GM19240 (cell line): ENCODE measurements around the gene BAG3.
"Not testable (repeated sequence)": the region's sequence is repeated elsewhere in the genome, so short reads cannot be mapped to it uniquely, and the experiment has no call there.

ENCODE experiments used
- DNase-seq: peaks from one replicate; pipeline ENCODE4 v3.0.0; 2011; ENCODE audit warnings: low spot score; ENCODE audit not compliant: insufficient read length

BAG3 gene

GRCh38 chr10:119650692-119651513, at the start of gene BAG3:
TSS of gene BAG3 (plus strand) at chr10:119651380. CDS start at chr10:119651676, 296 bp downstream.
- peak; percentile 70 for DNase-seq

DNA sequence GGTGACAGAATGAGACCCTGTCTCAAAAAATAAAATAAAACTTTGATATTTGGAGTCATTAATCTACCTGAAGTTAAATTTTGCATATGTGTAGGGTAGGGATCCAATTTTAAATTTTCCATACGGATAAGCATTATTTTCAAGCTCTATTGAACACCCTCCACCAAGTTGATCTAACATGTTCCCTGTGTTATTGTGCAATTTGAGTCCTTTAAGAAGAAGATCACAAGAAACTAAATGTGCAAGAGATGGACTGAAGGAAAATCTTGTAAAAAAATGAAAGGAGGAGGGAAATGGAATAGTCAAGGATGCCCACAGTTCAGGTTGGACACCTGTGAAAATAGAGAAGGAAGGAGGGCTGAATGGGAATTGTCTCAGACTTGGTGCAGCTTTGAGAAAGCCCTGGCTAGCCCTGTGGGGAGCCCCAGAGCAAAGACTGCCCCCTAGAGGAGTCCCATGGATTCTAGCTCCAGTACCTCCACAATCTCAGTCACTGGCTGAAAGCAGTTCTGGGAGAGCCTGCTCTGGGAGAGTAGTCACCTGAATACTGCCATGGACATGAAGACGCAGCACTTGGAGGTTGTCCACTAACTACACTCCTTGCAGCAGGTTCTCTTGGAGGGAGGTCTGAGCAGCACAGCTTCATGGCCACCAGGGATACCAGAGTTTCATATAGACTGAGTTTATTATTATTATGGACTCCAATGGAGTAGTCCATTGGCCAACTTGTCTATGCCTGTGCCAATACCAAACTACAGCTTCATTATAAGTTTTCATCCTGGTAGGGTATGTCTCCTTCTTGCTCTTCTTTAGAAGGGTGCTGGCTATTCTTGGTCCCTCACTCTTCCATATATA, 48.7 kb upstream of the BAG3 start:
- no peak for DNase-seq

- no peak for DNase-seq
Observed at GRCh38 chr10:119604468-119604867, 46.7 kb upstream of the BAG3 start.

DNA sequence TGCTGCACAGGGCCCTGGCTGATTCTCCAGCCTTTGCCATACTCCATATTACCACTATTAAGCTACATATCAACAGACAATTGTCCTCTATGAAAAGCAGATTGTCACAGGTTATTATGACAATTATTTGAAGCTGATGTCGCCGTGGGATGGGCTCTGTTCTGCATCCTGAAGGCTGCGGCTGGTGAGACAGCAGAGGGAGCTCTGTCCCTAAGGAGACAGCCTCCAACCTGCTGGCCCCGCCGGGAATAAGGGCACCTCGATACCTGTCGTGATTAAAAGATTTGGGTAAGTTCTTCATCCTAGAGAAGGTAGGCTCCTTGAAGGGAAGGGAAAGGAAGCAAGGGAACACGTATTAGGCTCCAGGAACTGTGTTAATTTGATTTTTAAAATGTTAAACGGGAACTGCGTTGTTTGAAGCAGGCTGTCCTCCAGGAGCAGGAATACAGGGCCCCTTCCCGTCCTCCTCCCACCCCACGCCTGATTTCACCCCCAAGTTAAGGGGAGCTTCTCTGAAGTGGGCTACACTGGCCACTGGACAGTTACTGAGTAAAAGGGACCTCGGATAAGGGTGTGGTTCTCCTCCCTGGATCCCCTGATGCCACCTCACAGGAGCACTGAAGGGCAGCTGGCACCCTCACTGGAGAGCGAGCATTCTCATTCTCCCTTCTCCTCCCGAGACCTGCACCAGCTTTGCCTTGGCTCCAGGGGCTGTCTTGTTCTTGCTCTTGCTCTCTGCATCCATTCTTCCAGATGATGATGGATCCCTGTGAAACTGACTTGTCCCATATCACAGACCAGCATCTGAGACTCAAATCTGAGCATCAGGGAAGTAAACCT, 42.6 kb upstream of the BAG3 start:
- DNase-seq = no peak

GRCh38 chr10:119609516-119609915, 41.7 kb upstream of the BAG3 start:
- no peak for DNase-seq

DNA sequence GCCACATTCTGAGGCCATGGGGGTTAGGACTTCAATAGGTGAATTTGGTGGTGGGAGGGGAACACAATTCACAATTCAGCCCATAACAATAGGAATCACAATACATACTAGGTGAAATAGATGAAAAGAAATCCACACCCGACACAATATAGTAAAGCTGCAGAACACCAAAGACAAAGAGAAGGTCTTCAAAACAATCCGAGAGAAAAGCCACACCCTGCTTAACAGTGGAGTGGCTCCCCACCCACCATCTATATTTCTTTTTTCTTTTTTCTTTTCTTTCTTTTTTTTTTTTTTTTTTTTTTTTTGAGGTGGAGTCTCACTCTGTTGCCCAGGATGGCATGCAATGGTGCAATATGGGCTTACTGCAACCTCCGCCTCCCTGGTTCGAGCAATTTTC, 39.7 kb upstream of the BAG3 start:
- DNase-seq = no peak

DNA sequence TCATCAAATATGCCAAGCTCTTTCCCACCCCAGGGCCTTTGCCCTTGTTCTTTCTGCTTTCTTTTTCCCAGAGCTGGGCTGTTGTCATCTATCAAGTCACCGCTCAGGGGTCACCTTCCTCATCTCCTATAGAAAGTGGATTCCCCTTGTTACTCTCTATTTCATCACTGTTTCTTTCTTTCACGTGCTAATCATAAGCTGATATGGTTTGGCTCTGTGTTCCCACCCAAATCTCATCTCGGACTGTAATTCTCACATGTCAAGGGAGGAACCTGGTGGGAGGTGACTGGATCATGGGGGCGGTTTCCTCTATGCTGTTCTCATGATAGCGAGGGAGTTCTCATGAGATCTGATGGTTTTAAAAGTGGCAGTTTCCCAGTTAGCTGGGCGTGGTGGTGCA, 37.4 kb upstream of the BAG3 start:
- DNase-seq = no peak

DNA sequence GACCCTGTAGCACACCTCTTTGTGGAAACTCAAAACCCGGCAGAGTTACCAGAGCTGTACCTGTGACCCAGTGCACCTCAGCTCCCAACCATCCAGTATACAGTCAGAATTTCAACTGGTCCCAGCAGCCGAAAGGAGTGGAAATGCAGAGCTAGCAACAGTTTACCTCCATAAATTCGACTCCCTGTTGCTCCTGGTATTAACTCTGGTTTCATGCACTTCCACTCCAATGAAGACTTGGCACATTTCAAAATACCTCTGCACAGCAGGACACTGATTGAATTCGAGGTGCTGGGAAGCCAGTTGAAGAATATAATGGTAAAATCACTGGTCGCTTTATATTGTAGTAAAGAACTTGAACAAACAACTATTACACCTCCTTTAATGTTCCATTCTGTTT, 36.5 kb upstream of the BAG3 start:
- no peak for DNase-seq

DNA sequence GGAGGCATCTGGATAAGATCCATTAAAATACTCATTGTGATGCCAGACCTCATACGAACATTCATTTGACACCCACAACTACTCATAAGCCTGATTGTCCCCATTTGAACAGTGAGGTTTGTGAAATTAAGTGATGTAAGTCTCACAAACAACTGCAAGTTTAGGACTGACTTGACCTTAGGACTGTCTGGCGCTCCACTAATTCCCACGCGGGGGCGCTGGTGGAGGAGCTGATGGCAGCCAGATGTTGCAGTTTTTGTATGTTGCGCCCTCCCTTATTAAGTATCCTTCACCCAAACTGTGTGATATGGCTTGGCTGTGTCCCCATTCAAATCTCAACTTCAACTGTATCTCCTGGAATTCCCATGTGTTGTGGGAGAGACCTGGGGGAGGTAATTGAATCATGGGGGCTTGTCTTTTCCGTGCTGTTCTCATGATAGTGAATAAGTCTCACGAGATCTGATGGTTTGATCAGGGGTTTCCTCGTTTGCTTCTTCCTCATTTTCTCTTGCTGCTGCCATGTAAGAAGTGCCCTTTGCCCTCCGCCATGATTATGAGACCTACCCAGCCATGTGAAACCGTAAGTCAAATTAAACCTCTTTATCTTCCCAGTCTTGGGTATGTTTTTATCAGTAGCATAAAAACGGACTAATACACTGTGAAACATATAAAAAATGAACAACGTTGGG, 34.2 kb upstream of the BAG3 start:
- DNase-seq = no peak

GRCh38 chr10:119619215-119619614, 32.0 kb upstream of the BAG3 start:
- no peak for DNase-seq

- not testable (repeated sequence) for DNase-seq
Observed at GRCh38 chr10:119619811-119620210, 31.4 kb upstream of the BAG3 start.

DNA sequence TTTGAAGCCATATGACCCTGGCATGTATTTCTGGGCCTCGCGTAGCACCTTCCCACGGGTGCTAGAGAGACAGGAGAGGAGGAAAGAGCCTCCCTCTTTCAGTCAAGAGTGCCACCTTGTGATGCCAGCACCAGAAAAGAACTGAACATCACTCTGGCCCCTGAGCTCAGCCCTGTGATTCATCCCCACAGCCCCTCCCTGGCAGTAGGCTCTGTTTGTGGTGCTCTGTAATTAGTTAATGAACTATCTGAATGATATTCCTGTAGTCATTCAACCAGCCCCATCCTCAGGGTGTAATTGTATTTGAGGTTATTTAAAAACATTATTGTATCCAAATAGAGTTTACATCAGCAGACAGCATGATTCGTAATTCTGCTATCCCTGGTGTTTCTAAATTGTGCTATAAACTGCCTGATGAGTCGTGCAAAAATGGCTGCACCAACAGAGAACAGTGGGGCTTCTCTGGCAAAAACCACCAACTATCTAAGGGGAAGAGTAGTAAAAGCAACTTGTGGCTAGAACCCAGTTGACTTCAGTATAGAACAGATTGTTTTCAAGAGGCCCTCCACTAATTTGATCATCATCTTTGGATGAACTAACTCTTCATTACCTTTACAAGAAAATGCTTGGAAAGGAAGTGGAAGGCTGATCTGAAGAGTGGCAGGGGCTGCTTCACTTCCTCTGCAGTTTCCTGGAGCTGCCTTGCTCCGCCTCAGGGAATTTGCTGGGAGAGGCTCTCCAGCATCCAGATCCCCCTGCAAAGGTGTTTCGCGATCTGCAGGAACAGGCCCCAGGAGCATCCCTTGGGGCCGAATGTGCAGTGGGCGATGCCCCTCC, 30.7 kb upstream of the BAG3 start:
- no peak for DNase-seq

DNA sequence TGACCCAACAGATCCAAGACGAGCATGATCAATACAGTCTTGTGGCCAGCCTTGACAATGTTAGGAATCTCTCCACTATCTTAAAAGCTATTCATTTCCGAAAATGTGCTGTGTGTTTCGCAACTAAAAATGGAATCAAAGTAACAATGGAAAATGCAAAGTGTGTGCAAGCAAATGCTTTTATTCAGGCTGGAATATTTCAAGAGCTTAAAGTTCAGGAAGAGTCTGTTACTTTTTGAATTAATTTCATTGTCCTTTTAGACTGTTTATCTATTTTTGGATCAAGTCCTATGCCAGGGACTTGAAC, 30.1 kb upstream of the BAG3 start:
- DNase-seq = no peak

DNA sequence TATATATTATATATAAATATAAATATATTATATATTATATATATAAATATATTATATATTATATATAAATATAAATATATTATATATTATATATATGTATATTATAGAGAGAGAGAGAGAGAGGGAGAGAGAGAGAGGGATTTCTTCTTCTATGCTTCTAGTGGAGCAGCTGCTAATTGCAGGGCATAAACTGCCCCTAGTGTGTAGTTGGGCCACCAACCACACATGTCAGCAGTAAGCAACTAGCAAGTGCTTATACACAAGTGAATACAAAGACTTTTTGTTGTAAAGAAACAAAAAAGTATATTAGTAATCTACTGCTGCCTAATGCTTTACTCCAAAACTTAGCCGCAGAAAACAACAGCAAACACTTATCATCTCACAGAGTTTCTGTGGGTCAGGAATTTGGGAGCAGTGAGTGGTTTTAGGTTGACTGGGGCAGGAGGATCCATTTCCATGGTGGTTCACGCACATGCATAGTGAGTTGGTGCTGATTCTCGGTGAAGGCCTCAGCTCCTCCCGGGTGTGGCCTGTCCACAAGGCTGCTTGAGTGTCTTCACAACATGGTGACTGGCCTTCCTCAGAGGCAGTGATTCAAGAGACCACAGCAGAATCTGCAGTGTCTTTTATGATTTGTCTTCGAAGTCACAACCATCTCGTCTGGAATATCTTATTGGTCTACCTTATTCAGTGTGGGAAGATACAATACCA, 25.5 kb upstream of the BAG3 start:
- DNase-seq = no peak

DNA sequence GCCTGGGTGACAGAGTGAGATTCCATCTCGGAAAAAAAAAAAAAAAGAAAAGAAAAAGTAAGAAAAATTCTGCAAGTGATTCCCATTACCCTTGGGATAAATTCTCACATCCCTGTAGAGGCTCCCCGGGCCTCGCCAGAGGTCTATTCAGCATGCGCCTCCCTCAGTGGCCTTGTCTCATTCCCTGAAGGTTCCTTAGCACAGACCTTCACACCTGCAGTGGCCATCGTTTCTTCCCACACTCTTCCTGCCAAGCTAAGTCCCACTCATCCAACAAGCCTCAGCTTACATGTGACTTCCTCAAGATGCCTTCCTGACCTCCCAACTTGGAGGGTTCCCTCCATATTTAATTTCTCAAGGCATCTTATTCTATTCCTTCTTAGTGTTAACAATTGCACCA, 20.9 kb upstream of the BAG3 start:
- no peak for DNase-seq

DNA sequence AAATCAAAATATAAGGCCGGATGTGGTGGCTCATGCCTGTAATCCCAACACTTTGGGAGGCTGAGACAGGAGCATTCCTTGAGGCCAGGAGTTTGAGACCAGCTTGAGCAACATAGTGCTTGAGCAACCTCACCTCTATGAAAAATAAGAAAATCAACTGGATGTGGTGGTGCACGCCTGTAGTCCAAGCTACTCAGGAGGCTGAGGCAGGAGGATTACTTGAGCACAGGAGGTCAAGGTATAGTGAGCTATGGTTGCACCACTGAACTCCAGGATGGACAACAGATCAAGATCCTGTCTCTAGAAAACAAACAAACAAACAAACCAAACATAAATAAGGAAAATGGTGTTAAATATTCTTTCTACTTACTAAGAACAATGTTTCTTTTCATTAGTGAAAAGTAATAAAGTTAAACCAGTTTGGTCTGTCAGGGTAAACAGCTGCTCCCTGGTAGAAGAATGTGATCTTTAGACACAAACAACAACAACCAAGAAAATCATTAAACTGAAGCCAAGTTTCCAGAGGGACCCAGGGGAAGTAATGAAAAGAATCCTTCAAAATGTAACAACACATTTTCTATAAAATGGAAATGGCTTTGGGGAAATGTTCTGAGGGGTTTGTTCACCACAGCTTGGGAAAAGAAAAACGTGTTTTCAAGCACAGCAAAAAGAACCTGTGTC, 17.5 kb upstream of the BAG3 start:
- no peak for DNase-seq

GRCh38 chr10:119634219-119634544, 17.0 kb upstream of the BAG3 start:
- no peak for DNase-seq

- no peak for DNase-seq
Observed at GRCh38 chr10:119637631-119638030, 13.5 kb upstream of the BAG3 start.

- DNase-seq = no peak
Observed at GRCh38 chr10:119638982-119639381, 12.2 kb upstream of the BAG3 start.
